ENCODE measurements around the gene PTK7. TPM values are rescaled to one million over a fixed set of nuclear protein-coding genes. Genes with fewer than 3 reads are reported as not detected.

Gene PTK7
- total and polyA plus RNA-seq, 2 donors (not counting 3 experiments of a cell fraction or from before 2014, with no cell fraction given) = 41.9 to 65.6 TPM

DNA sequence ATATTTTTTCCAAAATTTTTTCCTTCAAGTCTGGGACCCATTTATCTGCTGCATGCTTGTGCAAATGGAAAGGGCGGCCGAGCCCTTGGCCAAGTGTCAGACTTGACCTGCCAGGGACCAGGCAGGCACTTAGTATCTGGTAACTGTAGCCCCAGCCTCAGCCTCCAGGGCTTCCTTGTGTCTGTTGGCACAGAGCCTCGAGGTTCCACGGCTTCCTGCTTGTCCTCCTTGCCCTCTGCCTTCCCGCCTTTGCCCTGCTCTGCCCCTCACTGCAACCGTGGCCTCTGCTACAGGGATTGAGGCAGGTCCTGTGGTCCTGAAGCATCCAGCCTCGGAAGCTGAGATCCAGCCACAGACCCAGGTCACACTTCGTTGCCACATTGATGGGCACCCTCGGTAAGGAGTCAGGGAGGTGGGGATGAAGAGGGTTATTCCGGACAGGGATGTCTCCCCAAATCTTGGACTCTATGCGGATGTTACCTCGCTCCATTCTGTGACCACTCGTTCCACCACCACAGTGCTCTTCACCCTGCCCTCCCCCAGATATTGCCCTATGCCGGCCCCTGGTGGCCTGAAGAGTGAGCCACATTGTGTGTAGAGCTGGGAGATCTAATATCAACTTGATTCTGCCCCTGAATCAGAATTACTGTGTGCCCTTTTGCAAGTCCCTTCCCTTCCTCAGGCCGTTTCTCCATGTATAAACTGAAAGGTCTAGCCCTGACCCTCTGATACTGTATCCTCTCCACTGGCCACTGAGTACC, 53.5 kb downstream of the PTK7 start:
- Histone ChIP-seq H3K9me1 (replicated peaks; ENCODE audit: control insufficient read depth, extremely low read depth, insufficient read depth, low read length) (no peaks in the 10 kb centered on the region), H2AFZ (ENCODE audit: low read depth, low read length) (no peak overlapping the region), H3K4me3 (replicated peaks in 1 of 3; ENCODE audit: insufficient read depth in 1 of 3, low read depth in 1 of 3, low read length in 3 of 3) (no peak overlapping the region), H3K27ac (ENCODE audit: insufficient read depth, low read depth, low read length) (no peak overlapping the region), H3K9me3 (replicated peaks; ENCODE audit: control insufficient read depth, insufficient read depth, low read length) (no peaks in the 10 kb centered on the region), H3K36me3 (ENCODE audit: control insufficient read depth in 2 of 2, extremely low read depth in 1 of 2, insufficient read depth in 2 of 2, low read length in 2 of 2) (no peaks in the 10 kb centered on the region), H3K27me3 (ENCODE audit: control insufficient read depth in 2 of 2, insufficient read depth in 2 of 2, low read length in 2 of 2) (no peaks in the 10 kb centered on the region), H3K4me2 (ENCODE audit: insufficient read depth, low read length) (no peak overlapping the region), H3K4me1 (ENCODE audit: control insufficient read depth, extremely low read depth, insufficient read depth, low read length) (no peaks in the 10 kb centered on the region), H3K79me2 (ENCODE audit: control insufficient read depth, insufficient read depth, low read length) (no peaks in the 10 kb centered on the region), H3K9ac (replicated peaks; ENCODE audit: extremely low read depth, insufficient read depth, low read length) (no peak overlapping the region), H4K20me1 (replicated peaks; ENCODE audit: control insufficient read depth, extremely low read depth, insufficient read depth, low read length) (no peaks in the 10 kb centered on the region)
- TF ChIP-seq, protein P1, sequence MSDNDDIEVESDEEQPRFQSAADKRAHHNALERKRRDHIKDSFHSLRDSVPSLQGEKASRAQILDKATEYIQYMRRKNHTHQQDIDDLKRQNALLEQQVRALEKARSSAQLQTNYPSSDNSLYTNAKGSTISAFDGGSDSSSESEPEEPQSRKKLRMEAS (IDR thresholded peaks at IDR 0.05; ENCODE audit: insufficient read depth, insufficient read length) = no peak
- TF ChIP-seq, protein P2, sequence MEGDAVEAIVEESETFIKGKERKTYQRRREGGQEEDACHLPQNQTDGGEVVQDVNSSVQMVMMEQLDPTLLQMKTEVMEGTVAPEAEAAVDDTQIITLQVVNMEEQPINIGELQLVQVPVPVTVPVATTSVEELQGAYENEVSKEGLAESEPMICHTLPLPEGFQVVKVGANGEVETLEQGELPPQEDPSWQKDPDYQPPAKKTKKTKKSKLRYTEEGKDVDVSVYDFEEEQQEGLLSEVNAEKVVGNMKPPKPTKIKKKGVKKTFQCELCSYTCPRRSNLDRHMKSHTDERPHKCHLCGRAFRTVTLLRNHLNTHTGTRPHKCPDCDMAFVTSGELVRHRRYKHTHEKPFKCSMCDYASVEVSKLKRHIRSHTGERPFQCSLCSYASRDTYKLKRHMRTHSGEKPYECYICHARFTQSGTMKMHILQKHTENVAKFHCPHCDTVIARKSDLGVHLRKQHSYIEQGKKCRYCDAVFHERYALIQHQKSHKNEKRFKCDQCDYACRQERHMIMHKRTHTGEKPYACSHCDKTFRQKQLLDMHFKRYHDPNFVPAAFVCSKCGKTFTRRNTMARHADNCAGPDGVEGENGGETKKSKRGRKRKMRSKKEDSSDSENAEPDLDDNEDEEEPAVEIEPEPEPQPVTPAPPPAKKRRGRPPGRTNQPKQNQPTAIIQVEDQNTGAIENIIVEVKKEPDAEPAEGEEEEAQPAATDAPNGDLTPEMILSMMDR (IDR thresholded peaks at IDR 0.05; ENCODE audit: extremely low read depth in 1 of 2, insufficient read depth in 1 of 2, low read depth in 1 of 2, low read length in 2 of 2) = peak; percentile 46 to 56
- TF ChIP-seq GATA2 (IDR thresholded peaks at IDR 0.05; ENCODE audit: insufficient read depth, insufficient read length, low read depth, low read length) (no peak), EZH2 (IDR thresholded peaks at IDR 0.05; ENCODE audit: borderline replicate concordance, low read depth, low read length, severe bottlenecking) (no peak)
- peak; percentile 33 for DNase-seq (ENCODE audit: low read depth, low spot score)
- intact Hi-C loops (cut with micrococcal nuclease) (loop anchor here (1.0 to 5.0 kb wide), 3 partner anchors 59 to 227 kb away; no protein-coding TSS in a partner anchor), dilution Hi-C loops (cut with MboI; ENCODE audit: extremely low pct_ligation_motif_present, low sequenced_read_pairs) (no loop called here)
- ChIA-PET CTCF (interaction anchor here (0.6 to 5.7 kb wide), 17 partner anchors 8 to 229 kb away, joined by 3 to 19 read pairs (median 3); partner anchors contain the start of gene PTK7), POLR2A (no interaction called here)
- BruUV-seq (replicated peaks) = no TSS peak
- peak; percentile 68 for FAIRE-seq
